GM21360 (cell line): ENCODE data around the gene TMEM86B.

Experiments
- ATAC-seq: cut with Tn5 transposase; IDR thresholded peaks from one replicate; pipeline ENCODE4 v1.9.1; 2021; ENCODE audit warnings: mild to moderate bottlenecking, moderate library complexity; ENCODE audit not compliant: unreplicated experiment

The TMEM86B gene

GRCh38 chr19:55228403-55229031, at the start of gene TMEM86B:
TMEM86B (minus strand) TSS chr19:55228763; CDS start chr19:55228741, 22 bp downstream.
- ATAC-seq, result no peak

DNA sequence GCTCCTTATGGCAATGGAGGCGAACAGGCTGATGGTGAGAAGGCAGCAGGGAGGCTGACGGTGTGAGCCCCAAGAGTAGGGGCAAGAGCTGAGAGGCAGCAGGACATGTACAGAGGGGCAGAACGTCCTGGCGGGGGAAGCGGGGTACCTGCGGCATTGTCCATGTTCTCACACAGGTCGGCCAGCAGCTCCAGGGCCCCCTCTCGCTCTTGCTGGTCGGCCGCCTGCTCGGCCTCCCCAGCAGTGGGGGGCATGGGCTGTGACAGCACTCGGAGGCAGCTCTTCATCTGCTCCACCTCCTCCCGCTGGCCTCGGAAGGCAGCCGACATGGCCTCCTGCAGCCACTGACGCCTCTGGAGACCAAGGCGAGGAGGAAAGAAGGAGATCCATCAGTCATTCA, 48.9 kb upstream of the TMEM86B start:
- no peak for ATAC-seq

DNA sequence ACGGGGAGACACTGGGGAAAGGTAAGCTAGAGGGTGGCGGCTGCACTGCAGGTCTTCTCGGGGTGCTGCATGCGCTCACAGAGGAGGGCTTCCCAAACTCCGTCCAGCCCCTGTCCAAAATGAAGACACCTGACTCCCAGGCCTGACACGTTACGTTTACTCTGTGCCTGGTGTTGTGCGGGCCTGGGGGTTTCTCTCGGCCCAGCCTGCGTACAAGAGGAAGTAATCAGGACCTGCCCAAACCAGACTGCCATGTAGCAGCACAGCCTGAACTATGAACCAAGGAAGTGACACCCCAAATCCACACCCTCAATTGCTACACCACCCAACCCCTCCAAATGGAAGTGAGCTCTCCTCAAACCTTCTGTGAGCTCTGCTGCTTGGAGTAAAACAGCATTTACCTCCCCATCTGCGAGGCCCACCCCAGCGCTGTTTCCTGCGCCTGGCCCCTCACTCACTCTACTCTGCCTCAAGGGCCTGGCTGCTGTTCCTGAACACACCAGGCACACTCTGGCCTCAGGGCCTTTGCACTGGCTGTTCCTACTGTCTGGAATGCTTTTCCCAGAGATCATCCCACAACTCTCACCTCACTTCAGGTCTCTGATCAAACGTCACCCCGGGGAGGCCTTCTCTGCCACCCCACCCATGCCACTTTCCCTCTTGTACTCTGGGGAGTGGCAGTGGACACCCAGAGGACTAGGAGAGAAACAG, 48.3 kb upstream of the TMEM86B start:
- no peak for ATAC-seq

GRCh38 chr19:55275851-55276719, 47.5 kb upstream of the TMEM86B start:
- peak; percentile 48 for ATAC-seq

DNA sequence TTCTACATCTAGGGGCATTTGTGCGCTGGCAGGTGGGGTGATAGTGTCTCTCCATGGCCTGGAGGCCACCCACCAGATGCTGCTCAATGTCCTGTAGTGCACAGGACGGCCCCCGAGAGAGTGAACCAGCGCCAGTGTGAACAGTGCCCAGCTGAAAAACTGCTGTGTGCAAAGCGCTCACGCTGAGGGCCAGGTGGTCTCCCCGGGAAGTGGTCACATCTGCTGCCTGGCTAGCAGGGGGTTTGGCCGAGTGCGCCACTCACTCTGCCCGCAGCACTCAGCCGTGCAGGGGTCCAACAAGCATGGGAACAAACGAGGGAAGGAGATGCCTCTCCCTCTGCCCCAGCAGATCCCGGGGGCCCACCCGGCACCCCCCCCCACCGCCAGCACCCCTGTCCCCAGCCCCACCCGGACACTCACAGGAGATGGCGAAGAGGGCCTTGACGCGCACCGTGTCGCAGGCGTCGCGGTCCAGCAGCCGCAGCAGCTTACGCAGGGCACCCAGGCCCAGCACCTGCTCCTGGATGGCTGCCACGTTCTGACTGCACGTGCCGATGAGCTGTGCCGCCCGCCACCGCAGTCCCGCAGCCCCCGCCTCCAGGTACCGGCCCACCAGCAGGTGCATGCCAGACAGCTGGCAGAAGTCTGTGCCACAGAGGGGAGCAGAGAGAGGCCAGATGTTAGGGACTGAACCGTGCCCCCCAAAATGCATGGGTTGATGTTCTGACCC, 45.6 kb upstream of the TMEM86B start:
- no peak for ATAC-seq

DNA sequence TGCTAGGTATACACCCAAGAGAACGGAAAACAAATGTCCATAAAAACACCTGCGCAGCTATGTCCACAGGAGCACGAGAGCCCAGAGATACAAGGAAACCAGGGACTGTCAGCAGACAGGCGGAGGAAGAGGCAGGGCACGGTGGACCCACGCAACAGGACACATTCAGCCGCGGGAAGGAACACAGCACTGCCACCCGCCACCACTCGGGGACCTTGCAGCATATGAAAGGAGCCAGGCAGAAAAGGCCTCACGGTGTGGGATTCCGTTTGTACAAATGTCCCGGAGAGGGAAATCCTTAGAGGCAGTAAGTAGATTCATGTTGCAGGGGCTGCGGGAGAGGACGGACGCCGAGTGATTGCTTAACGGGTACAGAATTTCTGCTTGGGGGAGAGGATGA, 43.6 kb upstream of the TMEM86B start:
- no peak for ATAC-seq

DNA sequence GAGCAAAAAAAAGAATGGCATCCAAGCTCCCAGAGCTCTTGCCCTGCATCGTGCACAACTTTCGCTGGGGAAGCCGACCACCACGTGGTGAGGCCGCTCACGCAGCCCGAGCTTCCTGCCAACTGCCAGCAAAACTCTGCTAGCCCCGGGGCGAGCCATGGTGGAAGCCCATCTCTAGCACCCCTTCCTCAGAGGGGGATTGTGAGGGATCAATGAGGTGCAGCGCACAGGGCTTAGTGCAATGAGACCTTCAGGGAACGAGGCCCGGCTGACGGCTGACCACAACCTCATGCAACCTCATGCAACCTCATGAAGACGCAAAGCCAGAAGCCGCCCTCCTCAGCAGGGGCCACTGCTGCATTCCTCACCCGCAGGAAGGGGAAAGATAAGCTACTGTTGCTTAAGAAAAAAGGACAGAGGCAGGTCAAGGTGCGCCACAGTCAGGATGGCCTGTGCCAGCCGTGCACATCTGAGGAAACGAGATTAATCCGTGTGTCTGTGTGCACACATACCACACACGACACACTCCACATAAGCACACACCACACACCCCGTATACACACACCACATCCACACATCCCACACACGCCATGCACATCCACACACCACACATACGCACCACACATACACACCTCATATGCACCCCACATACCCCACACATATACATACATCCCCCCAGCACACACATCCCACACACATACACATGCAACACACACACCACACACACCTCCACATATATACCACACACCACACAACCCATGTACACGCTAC, 41.8 kb upstream of the TMEM86B start:
- no peak for ATAC-seq

DNA sequence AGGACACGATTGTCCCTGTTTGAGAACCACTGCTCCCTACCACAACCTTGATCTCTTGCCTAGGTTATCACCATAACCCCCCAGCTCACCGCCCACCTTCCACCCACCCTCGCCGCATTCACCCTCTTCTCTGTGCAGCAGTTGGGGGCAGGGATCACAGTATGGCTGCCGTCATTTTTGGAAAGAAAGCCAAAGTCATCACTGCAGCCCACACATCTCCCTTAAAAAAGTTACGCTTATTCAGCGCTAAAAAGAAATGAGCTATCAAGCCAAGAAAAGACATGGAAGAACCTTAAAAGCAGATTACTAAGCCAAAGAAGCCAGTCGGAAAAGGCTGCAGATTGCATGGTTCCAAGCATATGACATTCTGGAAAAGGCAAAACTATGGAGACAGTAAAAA, 40.7 kb upstream of the TMEM86B start:
- ATAC-seq, result no peak

- ATAC-seq, result no peak
Measured at GRCh38 chr19:55266840-55267239, 38.3 kb upstream of the TMEM86B start.

DNA sequence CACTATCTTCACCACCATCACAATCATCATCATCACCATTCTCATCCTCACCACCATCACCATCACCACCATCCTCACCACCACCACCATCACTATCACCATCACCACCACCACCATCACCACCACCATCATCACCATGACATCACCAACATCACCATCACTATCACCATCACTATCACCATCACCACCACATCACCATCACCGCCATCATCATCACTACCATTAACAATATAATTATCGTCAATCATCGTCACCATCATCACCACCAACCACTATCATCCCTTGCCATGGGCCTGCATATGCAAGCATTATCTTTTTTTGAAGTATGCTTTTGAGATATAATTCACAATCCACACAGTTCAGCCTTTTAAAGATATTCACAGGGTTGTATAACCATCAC, 37.8 kb upstream of the TMEM86B start:
- ATAC-seq, result no peak

- ATAC-seq, result no peak
Measured at GRCh38 chr19:55265723-55266386, 37.3 kb upstream of the TMEM86B start.

DNA sequence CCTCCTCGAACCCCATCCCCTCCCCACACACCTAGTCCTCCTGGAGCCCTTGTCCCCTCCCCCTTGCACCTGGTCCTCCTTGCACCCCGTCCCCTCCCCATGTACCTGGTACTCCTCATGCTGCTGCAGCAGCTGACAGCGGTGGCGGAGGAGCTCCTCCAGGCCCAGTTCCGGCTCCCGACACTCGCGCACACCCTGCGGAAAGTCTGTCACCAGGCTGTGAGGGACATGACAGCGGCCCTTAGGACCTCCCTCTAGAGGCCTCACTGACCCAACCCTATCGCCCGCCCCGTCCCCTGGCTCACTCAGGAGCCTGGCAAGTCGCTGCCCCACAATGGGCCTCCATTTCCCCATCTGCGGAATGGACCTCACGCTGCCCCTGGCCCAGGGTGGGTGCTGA, 36.6 kb upstream of the TMEM86B start:
- ATAC-seq, result no peak

DNA sequence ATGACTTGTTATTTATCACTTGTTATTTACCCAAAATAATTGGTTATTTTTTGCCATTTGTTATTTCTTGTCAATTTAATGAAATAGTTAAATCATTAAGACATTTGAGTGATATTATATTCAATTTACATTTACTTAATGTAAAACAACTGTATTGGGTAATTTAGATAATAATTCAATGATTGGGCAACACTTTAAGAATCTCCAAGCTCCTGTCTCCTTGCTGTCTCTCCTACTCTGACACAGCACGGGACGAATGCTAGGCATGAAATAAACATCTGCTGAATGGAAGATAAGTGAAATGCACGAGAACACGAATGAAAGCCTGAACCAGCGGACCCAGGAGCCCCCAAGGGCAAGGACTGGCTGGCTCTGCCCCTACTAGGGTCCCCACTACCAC, 36.0 kb upstream of the TMEM86B start:
- no peak for ATAC-seq

- no peak for ATAC-seq
Measured at GRCh38 chr19:55262359-55262758, 33.8 kb upstream of the TMEM86B start.

GRCh38 chr19:55261671-55262126, 33.1 kb upstream of the TMEM86B start:
- ATAC-seq, result no peak

DNA sequence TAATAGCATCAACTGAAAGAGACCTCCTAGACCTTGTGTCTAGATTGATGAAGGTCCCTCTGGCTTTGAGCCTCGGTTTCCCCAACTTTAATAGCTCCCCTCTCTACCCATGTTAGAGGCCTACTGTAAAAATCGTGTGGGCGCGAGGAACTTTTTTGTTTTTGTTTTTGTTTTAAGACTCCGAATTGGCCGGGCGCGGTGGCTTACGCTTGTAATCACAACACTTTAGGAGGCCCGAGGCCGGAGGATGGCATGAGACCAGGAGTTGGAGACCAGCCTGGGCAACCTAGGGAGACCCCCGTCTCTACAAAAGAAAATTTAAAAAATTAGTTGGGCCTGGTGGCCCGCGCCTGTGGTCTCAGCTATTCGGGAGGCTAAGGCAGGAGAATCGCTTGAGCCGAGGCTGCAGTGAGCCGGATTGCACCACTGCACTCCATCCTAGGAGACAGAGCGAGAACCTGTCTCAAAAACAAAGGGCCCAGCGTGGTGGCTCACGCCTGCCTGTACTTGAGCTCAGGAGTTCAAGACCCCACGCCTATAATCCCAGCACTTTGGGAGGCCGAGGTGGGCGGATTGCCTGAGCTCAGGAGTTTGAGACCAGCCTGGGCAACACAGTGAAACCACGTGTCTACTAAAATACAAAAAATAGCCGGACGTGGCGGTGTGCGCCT, 31.1 kb upstream of the TMEM86B start:
- no peak for ATAC-seq

DNA sequence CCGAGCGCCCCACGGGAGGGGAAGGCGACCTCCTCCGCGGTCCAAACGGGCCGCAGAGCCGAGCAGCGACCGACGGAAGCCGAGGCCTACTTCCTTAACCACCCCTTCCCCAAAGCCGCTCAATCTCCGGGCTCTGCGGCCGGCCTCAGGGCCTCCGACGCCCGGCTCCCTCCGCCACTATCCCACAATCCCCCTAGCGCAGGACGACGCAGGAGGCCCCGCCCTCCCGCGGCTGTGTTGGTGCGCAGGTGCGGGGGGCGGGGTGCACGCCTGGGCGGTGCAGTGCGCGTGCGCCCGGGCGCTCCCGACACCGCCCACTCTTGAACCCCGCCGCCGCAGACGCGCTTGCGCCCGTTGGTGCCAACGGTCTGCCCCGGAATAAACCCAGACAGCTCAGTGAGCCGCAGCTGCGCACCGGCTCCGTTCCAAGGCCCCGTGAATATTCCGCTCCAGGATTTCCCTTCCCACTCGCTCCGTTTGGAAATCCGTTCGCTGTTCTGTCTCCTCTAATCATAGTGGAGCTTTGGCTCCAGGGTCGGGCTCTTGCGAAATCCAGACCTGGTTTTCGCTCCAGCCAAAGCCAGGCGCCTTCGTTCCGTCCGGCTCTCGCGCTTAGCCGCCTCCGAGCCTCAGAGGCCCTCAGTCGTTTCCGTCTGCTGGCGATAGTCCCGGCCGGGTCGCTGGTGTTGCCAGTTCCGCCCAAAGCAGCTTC, 30.4 kb upstream of the TMEM86B start, which contains the start of gene PPP6R1:
PPP6R1 (minus strand) TSS at position 190 of the 712 bp plus-strand sequence. CDS start 11,914 bp downstream, outside the sequence.
- peak; percentile 62 for ATAC-seq

GRCh38 chr19:55258476-55258827, 29.9 kb upstream of the TMEM86B start:
- ATAC-seq, result peak; percentile 13
